ENCODE measurements around the gene PDE9A. TPM values are rescaled to one million over a fixed set of nuclear protein-coding genes. Genes with fewer than 3 reads are reported as not detected.
"Not testable (repeated sequence)": the region's sequence is repeated elsewhere in the genome, so short reads cannot be mapped to it uniquely, and the experiment has no call there.

Gene PDE9A
- total RNA-seq, result 16.7 TPM

GRCh38 chr21:42653231-42654061 is at the start of gene PDE9A:
Gene PDE9A (plus strand): TSS chr21:42653621. CDS start chr21:42653815, 194 bp downstream.
- DNase-seq, result no peak

- DNase-seq, result no peak
Observed at GRCh38 chr21:42607102-42607501, 46.3 kb upstream of the PDE9A start.

- DNase-seq, result no peak
Observed at GRCh38 chr21:42607525-42608102, 45.8 kb upstream of the PDE9A start.

GRCh38 chr21:42608446-42608845 is 45.0 kb upstream of the PDE9A start:
- no peak for DNase-seq

- DNase-seq, result no peak
Observed at GRCh38 chr21:42609811-42610210, 43.6 kb upstream of the PDE9A start.

- DNase-seq, result no peak
Observed at GRCh38 chr21:42611852-42612251, 41.6 kb upstream of the PDE9A start.

- no peak for DNase-seq
Observed at GRCh38 chr21:42612390-42612789, 41.0 kb upstream of the PDE9A start.

- no peak for DNase-seq
Observed at GRCh38 chr21:42613756-42614155, 39.7 kb upstream of the PDE9A start.

GRCh38 chr21:42614396-42614795 is 39.0 kb upstream of the PDE9A start:
- no peak for DNase-seq

- no peak for DNase-seq
Observed at GRCh38 chr21:42614811-42615351, 38.5 kb upstream of the PDE9A start.

- not testable (repeated sequence) for DNase-seq
Observed at GRCh38 chr21:42615377-42615776, 38.0 kb upstream of the PDE9A start.

- DNase-seq, result no peak
Observed at GRCh38 chr21:42615924-42616323, 37.5 kb upstream of the PDE9A start.

GRCh38 chr21:42616446-42616845 is 37.0 kb upstream of the PDE9A start:
- no peak for DNase-seq

GRCh38 chr21:42616941-42617340 is 36.5 kb upstream of the PDE9A start:
- no peak for DNase-seq

GRCh38 chr21:42617486-42617885 is 35.9 kb upstream of the PDE9A start:
- no peak for DNase-seq

GRCh38 chr21:42618707-42619102 is 34.7 kb upstream of the PDE9A start:
- no peak for DNase-seq

GRCh38 chr21:42619166-42619565 is 34.3 kb upstream of the PDE9A start:
- DNase-seq, result no peak

- no peak for DNase-seq
Observed at GRCh38 chr21:42619841-42620240, 33.6 kb upstream of the PDE9A start.

GRCh38 chr21:42621166-42621818 is 32.1 kb upstream of the PDE9A start:
- no peak for DNase-seq

GRCh38 chr21:42621819-42622177 is 31.6 kb upstream of the PDE9A start:
- no peak for DNase-seq

GRCh38 chr21:42622284-42622683 is 31.1 kb upstream of the PDE9A start:
- no peak for DNase-seq

- DNase-seq, result no peak
Observed at GRCh38 chr21:42623694-42624093, 29.7 kb upstream of the PDE9A start.

GRCh38 chr21:42624095-42624790 is 29.2 kb upstream of the PDE9A start:
- DNase-seq, result no peak

Measured in occipital lobe (tissue), 2 donors.